Measurements from ENCODE around the gene ZNF727. TPM values are rescaled to one million over a fixed set of nuclear protein-coding genes. Genes with fewer than 3 reads are reported as not detected.
A peak's percentile ranks its signal among the peaks of the same experiment; 100 is the strongest.
"Not testable (repeated sequence)": the region's sequence is repeated elsewhere in the genome, so short reads cannot be mapped to it uniquely, and the experiment has no call there.

Gene ZNF727
- under 1 TPM in 4 of 6 experiments, not detected in 2; 0.27 to 0.57 (median 0.36) TPM for total RNA-seq
- long read RNA-seq, result 0 reads

DNA sequence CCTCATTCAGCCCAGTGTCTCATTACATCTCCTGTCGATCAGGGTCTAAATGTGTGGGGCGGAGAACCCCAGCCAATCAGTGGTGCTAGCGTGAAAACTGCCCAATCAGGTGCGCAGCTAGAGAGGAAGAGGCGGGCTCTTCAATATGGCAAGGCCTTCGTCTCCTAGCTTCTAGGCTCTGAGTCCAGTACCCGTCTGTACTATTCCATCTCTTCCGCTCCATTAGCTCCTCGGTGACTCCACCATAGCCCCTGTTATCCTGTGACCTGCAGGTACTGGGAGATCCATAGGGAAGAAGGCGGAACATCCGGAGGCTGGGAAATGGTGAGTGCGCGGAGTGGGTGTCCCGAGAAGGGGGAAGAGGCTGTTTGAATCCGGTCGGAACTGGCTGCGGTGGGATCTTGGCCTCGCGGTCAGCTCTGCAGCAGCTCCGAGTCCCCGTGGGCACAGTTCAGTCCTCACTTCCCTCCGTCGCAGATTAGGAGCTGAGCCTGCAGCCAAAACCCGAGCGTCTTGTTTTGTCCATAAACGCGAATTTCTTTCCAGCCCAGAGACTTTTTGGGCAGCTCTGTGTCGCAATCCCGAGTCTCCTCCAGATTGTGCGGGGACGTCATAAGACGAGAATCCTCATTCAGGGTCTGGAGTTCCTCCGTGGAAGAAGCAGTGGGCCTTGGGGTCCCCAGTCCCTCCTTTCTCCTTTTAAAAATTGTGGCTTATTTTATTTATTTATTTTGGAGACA lies at the start of gene ZNF727:
TSS of gene ZNF727 (plus strand) at position 134 of the 740 bp plus-strand sequence. CDS start at position 322, 188 bp downstream.
- H3K27me3 ChIP-seq, result no peaks in the 10 kb centered on the region
- DNase-seq (peak in 1 of 3 donors; percentile 53), ATAC-seq (peak; percentile 77 to 90 (median 84))
- H3K36me3 ChIP-seq, result no peaks in the 10 kb centered on the region
- H3K9me3 ChIP-seq, result peaks cover 0 to 4% (median 0%) of the 10 kb centered on the region in 4 donors
- H3K4me1 ChIP-seq, result no peaks in the 10 kb centered on the region
- H3K4me3 ChIP-seq, result peak within 1 kb of the TSS in 2 of 3 donors; percentile 36 to 38
- TF ChIP-seq POLR2A (IDR thresholded peaks at IDR 0.05), result no peak
- TF ChIP-seq, protein P1, sequence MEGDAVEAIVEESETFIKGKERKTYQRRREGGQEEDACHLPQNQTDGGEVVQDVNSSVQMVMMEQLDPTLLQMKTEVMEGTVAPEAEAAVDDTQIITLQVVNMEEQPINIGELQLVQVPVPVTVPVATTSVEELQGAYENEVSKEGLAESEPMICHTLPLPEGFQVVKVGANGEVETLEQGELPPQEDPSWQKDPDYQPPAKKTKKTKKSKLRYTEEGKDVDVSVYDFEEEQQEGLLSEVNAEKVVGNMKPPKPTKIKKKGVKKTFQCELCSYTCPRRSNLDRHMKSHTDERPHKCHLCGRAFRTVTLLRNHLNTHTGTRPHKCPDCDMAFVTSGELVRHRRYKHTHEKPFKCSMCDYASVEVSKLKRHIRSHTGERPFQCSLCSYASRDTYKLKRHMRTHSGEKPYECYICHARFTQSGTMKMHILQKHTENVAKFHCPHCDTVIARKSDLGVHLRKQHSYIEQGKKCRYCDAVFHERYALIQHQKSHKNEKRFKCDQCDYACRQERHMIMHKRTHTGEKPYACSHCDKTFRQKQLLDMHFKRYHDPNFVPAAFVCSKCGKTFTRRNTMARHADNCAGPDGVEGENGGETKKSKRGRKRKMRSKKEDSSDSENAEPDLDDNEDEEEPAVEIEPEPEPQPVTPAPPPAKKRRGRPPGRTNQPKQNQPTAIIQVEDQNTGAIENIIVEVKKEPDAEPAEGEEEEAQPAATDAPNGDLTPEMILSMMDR (IDR thresholded peaks at IDR 0.05), result no peak
- intact Hi-C loops (cut with DNase I), result no loop called here
- 16% methylated on average over 22 of the region's 33 CpGs for WGBS (ENCODE audit: insufficient coverage, low coverage, low lambda C conversion rate, missing lambda C conversion rate)
- H3K27ac ChIP-seq, result no peak within 1 kb of the TSS

DNA sequence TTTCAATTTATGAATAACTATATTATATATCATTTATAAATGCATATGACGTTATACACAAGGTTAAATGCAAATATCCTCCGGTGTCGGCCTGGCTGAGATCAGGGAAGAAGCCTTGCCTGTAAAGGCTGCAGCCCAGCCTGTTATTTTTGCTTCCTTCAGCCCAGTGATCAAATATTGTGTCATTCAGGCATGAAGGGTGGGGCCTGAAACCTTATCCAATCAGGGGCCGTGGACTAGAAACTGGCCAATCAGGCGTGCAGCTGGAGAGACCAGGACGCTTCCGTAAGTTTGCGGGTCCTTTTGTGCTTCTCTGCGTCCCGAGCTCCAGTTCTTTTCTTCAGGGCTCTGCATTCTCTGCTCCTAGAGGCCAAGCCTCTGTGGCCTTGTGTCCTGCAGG lies 46.7 kb upstream of the ZNF727 start, which contains the start of gene ZNF722:
TSS of gene ZNF722 (plus strand) at position 301 of the 400 bp plus-strand sequence. CDS start 113 bp downstream, outside the sequence.
- no peak for ATAC-seq
- Histone ChIP-seq H3K27ac (no peak within 1 kb of the TSS), H3K4me3 (no peak within 1 kb of the TSS), H3K9me3 (no peaks in the 10 kb centered on the region), H3K36me3 (no peaks in the 10 kb centered on the region), H3K4me1 (no peaks in the 10 kb centered on the region), H3K27me3 (no peaks in the 10 kb centered on the region)
- DNase-seq, result no peak
- 78% methylated on average over 3 of the region's 10 CpGs for WGBS (ENCODE audit: insufficient coverage, low coverage, low lambda C conversion rate, missing lambda C conversion rate)
- intact Hi-C loops (cut with DNase I), result no loop called here
- TF ChIP-seq POLR2A (IDR thresholded peaks at IDR 0.05), result no peak
- TF ChIP-seq, protein P1 (IDR thresholded peaks at IDR 0.05), result no peak

DNA sequence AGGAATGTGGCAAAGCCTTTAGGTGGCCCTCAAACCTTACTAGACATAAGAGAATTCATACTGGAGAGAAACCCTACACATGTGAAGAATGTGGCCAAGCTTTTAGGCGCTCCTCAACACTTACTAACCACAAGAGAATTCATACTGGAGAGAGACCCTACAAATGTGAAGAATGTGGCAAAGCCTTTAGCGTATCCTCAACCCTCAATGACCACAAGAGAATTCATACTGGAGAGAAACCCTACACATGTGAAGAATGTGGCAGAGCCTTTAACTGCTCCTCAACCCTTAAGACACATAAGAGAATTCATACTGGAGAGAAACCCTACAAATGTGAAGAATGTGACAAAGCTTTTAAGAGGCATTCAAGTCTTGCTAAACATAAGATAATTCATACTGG lies 29.7 kb upstream of the ZNF727 start:
- 43% methylated on average over 2 of the region's 2 CpGs for WGBS (ENCODE audit: insufficient coverage, low coverage, low lambda C conversion rate, missing lambda C conversion rate)

DNA sequence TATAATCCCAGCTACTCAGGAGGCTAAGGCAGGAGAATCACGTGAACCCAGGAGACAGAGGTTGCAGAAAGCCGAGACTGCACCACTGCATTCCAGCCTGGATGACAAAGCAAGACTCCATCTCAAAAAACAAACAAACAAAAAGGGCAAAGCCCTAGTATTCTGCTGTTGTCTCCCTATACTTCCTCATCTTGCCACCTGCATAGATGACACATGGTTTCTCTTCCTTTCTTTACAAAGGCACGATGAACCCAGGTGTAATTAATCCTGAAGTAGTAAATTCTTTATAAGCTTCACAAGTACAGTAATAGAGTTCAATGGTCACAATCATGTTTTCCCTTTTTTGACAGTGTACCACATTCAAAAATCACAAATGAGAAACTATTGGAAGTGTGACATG lies 9.8 kb upstream of the ZNF727 start:
- intact Hi-C loops (cut with DNase I), result no loop called here
- DNase-seq (no peak), ATAC-seq (no peak)
- Histone ChIP-seq H3K27me3 (no peaks in the 10 kb centered on the region), H3K4me3 (no peak overlapping the region), H3K36me3 (no peaks in the 10 kb centered on the region), H3K9me3 (no peaks in the 10 kb centered on the region), H3K27ac (no peak overlapping the region), H3K4me1 (no peaks in the 10 kb centered on the region)
- 72% methylated on average over 3 of the region's 3 CpGs for WGBS (ENCODE audit: insufficient coverage, low coverage, low lambda C conversion rate, missing lambda C conversion rate)
- TF ChIP-seq, protein P1 (IDR thresholded peaks at IDR 0.05), result no peak
- no peak for TF ChIP-seq POLR2A (IDR thresholded peaks at IDR 0.05)

More for the DNA sequence above, 29.7 kb upstream of the ZNF727 start:
- H3K27ac ChIP-seq; intact Hi-C loops (cut with DNase I); H3K4me3 ChIP-seq; H3K27me3 ChIP-seq; DNase-seq; H3K4me1 ChIP-seq; ATAC-seq; H3K9me3 ChIP-seq; H3K36me3 ChIP-seq: not testable (repeated sequence)

DNA sequence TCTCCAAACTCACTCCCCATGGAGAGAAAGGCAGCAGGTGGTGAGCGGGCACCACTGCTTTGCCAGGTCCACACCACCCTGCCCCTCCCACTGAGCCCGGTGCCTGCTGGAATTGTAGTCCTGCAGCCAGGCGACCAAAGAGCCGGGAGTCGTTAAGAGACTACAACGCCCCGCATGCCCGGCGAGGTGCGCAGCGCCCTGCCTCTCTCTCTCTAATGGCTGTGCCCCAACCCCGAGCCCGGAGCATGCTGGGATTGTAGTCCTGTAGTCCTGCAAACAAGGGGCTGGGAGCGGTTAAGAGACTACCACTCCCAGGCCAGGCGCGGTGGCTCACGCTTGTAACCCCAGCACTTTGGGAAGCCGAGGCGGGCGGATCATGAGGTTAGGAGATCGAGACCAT lies 8.1 kb upstream of the ZNF727 start:
- no peak overlapping the region for H3K4me3 ChIP-seq
- no peak overlapping the region for H3K27ac ChIP-seq
- H3K36me3 ChIP-seq, result no peaks in the 10 kb centered on the region
- no peaks in the 10 kb centered on the region for H3K9me3 ChIP-seq
- intact Hi-C loops (cut with DNase I), result no loop called here
- no peaks in the 10 kb centered on the region for H3K27me3 ChIP-seq
- TF ChIP-seq, protein P1 (IDR thresholded peaks at IDR 0.05), result no peak
- no peak for TF ChIP-seq POLR2A (IDR thresholded peaks at IDR 0.05)
- H3K4me1 ChIP-seq, result no peaks in the 10 kb centered on the region
- WGBS (ENCODE audit: insufficient coverage, low coverage, low lambda C conversion rate, missing lambda C conversion rate), result no CpG with 5 or more reads among the region's 21 CpGs
- DNase-seq (no peak), ATAC-seq (peak in 3 of 4 donors; percentile 44 to 49 (median 46))

Measured in right lobe of liver (tissue), 6 donors.